Stimulated activated naive CD4-positive, alpha-beta T cell (primary cell): Measurements from ENCODE around the gene MYBPHL.

Source experiments
- DNase-seq, 6 experiments: peaks; one replicate each; lab custom pipeline; 2025; lab: John Stamatoyannopoulos, UW

MYBPHL gene

GRCh38 chr1:109306832-109307273, at the start of gene MYBPHL:
MYBPHL (minus strand) TSS chr1:109307011; CDS start chr1:109306991, 20 bp downstream.
- no peak for DNase-seq

GRCh38 chr1:109356505-109356904, 49.7 kb upstream of the MYBPHL start:
- DNase-seq: no peak

GRCh38 chr1:109354929-109355328, 48.1 kb upstream of the MYBPHL start:
- no peak for DNase-seq

- DNase-seq: no peak
Observed at GRCh38 chr1:109351457-109351856, 44.6 kb upstream of the MYBPHL start.

GRCh38 chr1:109350655-109351054, 43.8 kb upstream of the MYBPHL start:
- DNase-seq: no peak

GRCh38 chr1:109350182-109350581, 43.4 kb upstream of the MYBPHL start:
- no peak for DNase-seq

- no peak for DNase-seq
Observed at GRCh38 chr1:109347511-109347910, 40.7 kb upstream of the MYBPHL start.

GRCh38 chr1:109341944-109342930, 35.4 kb upstream of the MYBPHL start:
- no peak for DNase-seq

- DNase-seq: no peak
Observed at GRCh38 chr1:109338608-109339007, 31.8 kb upstream of the MYBPHL start.

- no peak for DNase-seq
Observed at GRCh38 chr1:109338091-109338490, 31.3 kb upstream of the MYBPHL start.

GRCh38 chr1:109335091-109335490, 28.3 kb upstream of the MYBPHL start:
- DNase-seq: no peak

- DNase-seq: no peak
Observed at GRCh38 chr1:109331113-109331512, 24.3 kb upstream of the MYBPHL start.

- DNase-seq: no peak
Observed at GRCh38 chr1:109327285-109327684, 20.5 kb upstream of the MYBPHL start.

GRCh38 chr1:109322974-109323373, 16.2 kb upstream of the MYBPHL start:
- no peak for DNase-seq

- DNase-seq: no peak
Observed at GRCh38 chr1:109319114-109319513, 12.3 kb upstream of the MYBPHL start.

- DNase-seq: no peak
Observed at GRCh38 chr1:109316506-109316905, 9.7 kb upstream of the MYBPHL start.

GRCh38 chr1:109315288-109315687, 8.5 kb upstream of the MYBPHL start:
- DNase-seq: no peak

- no peak for DNase-seq
Observed at GRCh38 chr1:109314795-109315194, 8.0 kb upstream of the MYBPHL start.

GRCh38 chr1:109312978-109313775, 6.4 kb upstream of the MYBPHL start:
- DNase-seq: no peak

- DNase-seq: no peak
Observed at GRCh38 chr1:109312246-109312645, 5.4 kb upstream of the MYBPHL start.

GRCh38 chr1:109309347-109309746, 2.5 kb upstream of the MYBPHL start:
- DNase-seq: no peak

GRCh38 chr1:109307274-109308021, 637 bp upstream of the MYBPHL start:
- no peak for DNase-seq
